Progenitor cell of endocrine pancreas (in vitro differentiated cells): ENCODE results near the gene GSG1L. TPM values are rescaled to one million over a fixed set of nuclear protein-coding genes. Genes with fewer than 3 reads are reported as not detected.

Source experiments
- DNase-seq: peaks from one replicate; pipeline ENCODE4 v3.0.0; 2021; ENCODE audit warnings: low spot score; ENCODE audit not compliant: unreplicated experiment
- H3K27ac Mint-ChIP-seq: 2 replicates; pipeline ENCODE4 v1.8.0; 2021; ENCODE audit warnings: mild to moderate bottlenecking, moderate library complexity, mixed read lengths
- H3K27me3 Mint-ChIP-seq: 2 replicates; pipeline ENCODE4 v1.8.0; 2021; ENCODE audit warnings: mixed read lengths
- H3K36me3 Mint-ChIP-seq: 2 replicates; pipeline ENCODE4 v1.8.0; 2022; ENCODE audit warnings: mixed read lengths; ENCODE audit not compliant: insufficient read depth
- H3K4me1 Mint-ChIP-seq: 2 replicates; pipeline ENCODE4 v1.8.0; 2021; ENCODE audit warnings: low read depth, mixed read lengths
- H3K4me3 Mint-ChIP-seq: 2 replicates; pipeline ENCODE4 v1.8.0; 2021; ENCODE audit warnings: low read depth, mild to moderate bottlenecking, moderate library complexity, mixed read lengths
- H3K9me3 Mint-ChIP-seq: 2 replicates; pipeline ENCODE4 v1.8.0; 2021; ENCODE audit warnings: low read depth, mixed read lengths
- CTCF ChIP-seq: fragments of 200-600 bp; sonication (generic); IDR thresholded peaks from one replicate; pipeline ENCODE4 v1.5.0; 2021; ENCODE audit warnings: antibody characterized with exemption, mild to moderate bottlenecking; ENCODE audit not compliant: unreplicated experiment
- total RNA-seq: library from RNA; stranded (reverse); gene quantifications from 2 replicates; pipeline ENCODE4 v1.2.1, GENCODE V29; 2021

GSG1L gene
- total RNA-seq, 1 donor from 2014 or later: 0.17 TPM

GRCh38 chr16:28027055-28027454, 36.5 kb downstream of the GSG1L start:
- no peak for TF ChIP-seq CTCF
- Mint-ChIP-seq H3K36me3 (no peaks in the 10 kb centered on the region), H3K4me1 (no peaks in the 10 kb centered on the region), H3K9me3 (peaks cover 3% of the 10 kb centered on the region), H3K4me3 (no peak overlapping the region), H3K27ac (no peak overlapping the region), H3K27me3 (peaks cover 15% of the 10 kb centered on the region)
- DNase-seq: no peak

- DNase-seq: no peak
- Mint-ChIP-seq H3K27ac (no peak overlapping the region), H3K27me3 (peaks cover 12% of the 10 kb centered on the region), H3K9me3 (peaks cover 7% of the 10 kb centered on the region), H3K4me3 (no peak overlapping the region), H3K36me3 (no peaks in the 10 kb centered on the region), H3K4me1 (no peaks in the 10 kb centered on the region)
- TF ChIP-seq CTCF: no peak
Observed at GRCh38 chr16:28025631-28026030, 37.9 kb downstream of the GSG1L start.

GRCh38 chr16:28019218-28019617, 44.3 kb downstream of the GSG1L start:
- H3K9me3 Mint-ChIP-seq: peaks cover 4% of the 10 kb centered on the region
- H3K27me3 Mint-ChIP-seq: peaks cover 12% of the 10 kb centered on the region
- H3K36me3 Mint-ChIP-seq: no peaks in the 10 kb centered on the region
- DNase-seq: no peak
- no peak for TF ChIP-seq CTCF
- H3K4me3 Mint-ChIP-seq: no peak overlapping the region
- H3K4me1 Mint-ChIP-seq: no peaks in the 10 kb centered on the region
- no peak overlapping the region for H3K27ac Mint-ChIP-seq

- no peak for DNase-seq
- Mint-ChIP-seq H3K4me3 (no peak overlapping the region), H3K27me3 (peaks cover 26% of the 10 kb centered on the region), H3K9me3 (no peaks in the 10 kb centered on the region), H3K4me1 (no peaks in the 10 kb centered on the region), H3K27ac (no peak overlapping the region), H3K36me3 (no peaks in the 10 kb centered on the region)
- TF ChIP-seq CTCF: no peak
Observed at GRCh38 chr16:28014851-28015250, 48.7 kb downstream of the GSG1L start.

- H3K36me3 Mint-ChIP-seq: no peaks in the 10 kb centered on the region
- no peak for DNase-seq
Observed at GRCh38 chr16:28013878-28014277, 49.6 kb downstream of the GSG1L start.

More at GRCh38 chr16:28013878-28014277, 49.6 kb downstream of the GSG1L start:
- peaks cover 30% of the 10 kb centered on the region for H3K27me3 Mint-ChIP-seq
- no peak overlapping the region for H3K4me3 Mint-ChIP-seq
- TF ChIP-seq CTCF: no peak
- H3K4me1 Mint-ChIP-seq: no peaks in the 10 kb centered on the region
- H3K9me3 Mint-ChIP-seq: no peaks in the 10 kb centered on the region
- no peak overlapping the region for H3K27ac Mint-ChIP-seq
